Smooth muscle cell (in vitro differentiated cells): ENCODE measurements around the gene C10orf105. TPM values are rescaled to one million over a fixed set of nuclear protein-coding genes. Genes with fewer than 3 reads are reported as not detected.

Experiments used
- DNase-seq: peaks from one replicate; lab custom pipeline; 2025; ENCODE audit not compliant: unreplicated experiment; lab: John Stamatoyannopoulos, UW
- H2AFZ ChIP-seq: fragments of 200-600 bp; sonication (generic); 2 replicates; pipeline ENCODE4 v1.6.0; 2016; ENCODE audit warnings: antibody characterized with exemption, low read depth, mild to moderate bottlenecking
- H3F3A ChIP-seq: fragments of 200-600 bp; sonication (generic); 2 replicates; pipeline ENCODE4 v1.6.0; 2017; ENCODE audit warnings: antibody characterized with exemption, low read depth
- H3K27ac ChIP-seq: fragments of 200-600 bp; sonication (generic); 2 replicates; pipeline ENCODE4 v1.5.1; 2016; ENCODE audit warnings: low read depth, mild to moderate bottlenecking
- H3K27me3 ChIP-seq: fragments of 200-600 bp; sonication (generic); 2 replicates; pipeline ENCODE4 v1.6.1; 2016; ENCODE audit warnings: low read depth, mild to moderate bottlenecking
- H3K36me3 ChIP-seq: fragments of 200-600 bp; sonication (generic); 2 replicates; pipeline ENCODE4 v1.5.1; 2016; ENCODE audit warnings: low read depth
- H3K4me1 ChIP-seq: fragments of 200-600 bp; sonication (generic); 2 replicates; pipeline ENCODE4 v1.5.1; 2016; ENCODE audit warnings: low read depth
- H3K4me2 ChIP-seq: fragments of 200-600 bp; sonication (generic); 2 replicates; pipeline ENCODE4 v1.6.0; 2016; ENCODE audit warnings: mild to moderate bottlenecking
- H3K4me3 ChIP-seq: fragments of 200-600 bp; sonication (generic); 2 replicates; pipeline ENCODE4 v1.5.1; 2016; ENCODE audit warnings: mild to moderate bottlenecking
- H3K79me2 ChIP-seq: fragments of 200-600 bp; sonication (generic); 2 replicates; pipeline ENCODE4 v1.6.0; 2016; ENCODE audit warnings: low read depth, mild to moderate bottlenecking
- H3K9ac ChIP-seq: fragments of 200-600 bp; sonication (generic); 2 replicates; pipeline ENCODE4 v1.6.0; 2016; ENCODE audit warnings: low read depth
- H3K9me3 ChIP-seq: fragments of 200-600 bp; sonication (generic); replicated peaks from 2 replicates; pipeline ENCODE4 v1.5.1; 2016; ENCODE audit warnings: low read depth
- H4K20me1 ChIP-seq: fragments of 200-600 bp; sonication (generic); 2 replicates; pipeline ENCODE4 v1.6.0; 2016; ENCODE audit warnings: low read depth
- WGBS: methylation state at CpG from one replicate; pipeline ENCODE4 v1.1.7; 2016; ENCODE audit warnings: low lambda C conversion rate; 5-methylcytosine and 5-hydroxymethylcytosine counted together
- polyA plus RNA-seq: library from polyadenylated mRNA; unstranded; fragments of >200 nt; fragmentation: Nextera tagmentation; extraction: Ambion mirVana; gene quantifications from 2 replicates; pipeline ENCODE4 v1.2.1, GENCODE V29; 2016
- total RNA-seq: library from RNA; depleted of rRNA; stranded (reverse); fragments of >200 nt; gene quantifications from 2 replicates; pipeline ENCODE4 v1.2.3, GENCODE V29; 2014
- TF ChIP-seq, protein P1 (sequence below): fragments of 200-600 bp; sonication (generic); IDR thresholded peaks from 2 replicates; pipeline ENCODE4 v1.5.1; 2017; ENCODE audit warnings: borderline replicate concordance, mild to moderate bottlenecking, antibody characterized with exemption; ENCODE audit not compliant: insufficient read depth, poor library complexity, severe bottlenecking

The C10orf105 gene
- total and polyA plus RNA-seq, 2 experiments from 2014 or later: 0.09 TPM; not detected in 1

DNA sequence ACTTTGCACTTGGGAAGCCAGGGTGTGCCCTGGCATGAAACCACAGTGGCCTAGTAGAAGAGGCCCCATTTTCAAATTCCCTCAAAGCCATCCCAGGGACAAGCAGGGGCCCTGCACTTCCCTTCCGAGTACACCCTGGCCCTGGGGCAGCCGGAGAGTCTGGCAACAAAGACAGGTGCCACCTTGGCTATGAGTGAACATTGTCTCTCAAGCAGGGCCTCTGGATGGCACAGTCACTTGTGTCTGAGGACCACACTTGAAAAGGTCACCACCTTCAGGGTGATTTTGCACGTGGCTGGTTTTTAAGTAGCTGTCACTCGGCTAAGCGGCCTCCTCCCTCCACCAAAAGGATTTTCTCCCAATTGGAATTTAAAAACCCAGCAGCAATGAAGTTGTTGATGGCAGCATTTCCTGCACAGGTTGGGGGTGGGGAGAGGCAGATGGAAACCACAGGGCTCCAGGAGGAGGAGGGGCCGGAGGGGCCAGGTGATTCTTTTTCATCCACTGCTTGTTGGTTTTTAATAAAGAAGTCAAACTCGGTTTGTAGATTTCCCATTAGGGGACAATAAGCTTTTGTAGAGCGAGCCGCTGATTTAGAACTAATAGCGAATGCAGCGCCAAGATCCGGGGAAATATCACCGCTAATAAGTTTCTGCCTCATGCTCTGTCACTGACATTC is 33.9 kb downstream of the C10orf105 start:
- Histone ChIP-seq H3K9ac (no peak overlapping the region), H3K79me2 (no peaks in the 10 kb centered on the region), H4K20me1 (no peaks in the 10 kb centered on the region), H3K27me3 (peaks cover 24% of the 10 kb centered on the region), H3K27ac (no peak overlapping the region), H3K36me3 (no peaks in the 10 kb centered on the region), H3K4me1 (peaks cover 9% of the 10 kb centered on the region), H3K9me3 (no peaks in the 10 kb centered on the region), H3K4me3 (no peak overlapping the region), H3F3A (no peaks in the 10 kb centered on the region), H3K4me2 (no peak overlapping the region), H2AFZ (no peak overlapping the region)
- no peak for DNase-seq
- TF ChIP-seq, protein P1, sequence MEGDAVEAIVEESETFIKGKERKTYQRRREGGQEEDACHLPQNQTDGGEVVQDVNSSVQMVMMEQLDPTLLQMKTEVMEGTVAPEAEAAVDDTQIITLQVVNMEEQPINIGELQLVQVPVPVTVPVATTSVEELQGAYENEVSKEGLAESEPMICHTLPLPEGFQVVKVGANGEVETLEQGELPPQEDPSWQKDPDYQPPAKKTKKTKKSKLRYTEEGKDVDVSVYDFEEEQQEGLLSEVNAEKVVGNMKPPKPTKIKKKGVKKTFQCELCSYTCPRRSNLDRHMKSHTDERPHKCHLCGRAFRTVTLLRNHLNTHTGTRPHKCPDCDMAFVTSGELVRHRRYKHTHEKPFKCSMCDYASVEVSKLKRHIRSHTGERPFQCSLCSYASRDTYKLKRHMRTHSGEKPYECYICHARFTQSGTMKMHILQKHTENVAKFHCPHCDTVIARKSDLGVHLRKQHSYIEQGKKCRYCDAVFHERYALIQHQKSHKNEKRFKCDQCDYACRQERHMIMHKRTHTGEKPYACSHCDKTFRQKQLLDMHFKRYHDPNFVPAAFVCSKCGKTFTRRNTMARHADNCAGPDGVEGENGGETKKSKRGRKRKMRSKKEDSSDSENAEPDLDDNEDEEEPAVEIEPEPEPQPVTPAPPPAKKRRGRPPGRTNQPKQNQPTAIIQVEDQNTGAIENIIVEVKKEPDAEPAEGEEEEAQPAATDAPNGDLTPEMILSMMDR: no peak
- WGBS: 79% methylated on average over 13 of the region's 13 CpGs

DNA sequence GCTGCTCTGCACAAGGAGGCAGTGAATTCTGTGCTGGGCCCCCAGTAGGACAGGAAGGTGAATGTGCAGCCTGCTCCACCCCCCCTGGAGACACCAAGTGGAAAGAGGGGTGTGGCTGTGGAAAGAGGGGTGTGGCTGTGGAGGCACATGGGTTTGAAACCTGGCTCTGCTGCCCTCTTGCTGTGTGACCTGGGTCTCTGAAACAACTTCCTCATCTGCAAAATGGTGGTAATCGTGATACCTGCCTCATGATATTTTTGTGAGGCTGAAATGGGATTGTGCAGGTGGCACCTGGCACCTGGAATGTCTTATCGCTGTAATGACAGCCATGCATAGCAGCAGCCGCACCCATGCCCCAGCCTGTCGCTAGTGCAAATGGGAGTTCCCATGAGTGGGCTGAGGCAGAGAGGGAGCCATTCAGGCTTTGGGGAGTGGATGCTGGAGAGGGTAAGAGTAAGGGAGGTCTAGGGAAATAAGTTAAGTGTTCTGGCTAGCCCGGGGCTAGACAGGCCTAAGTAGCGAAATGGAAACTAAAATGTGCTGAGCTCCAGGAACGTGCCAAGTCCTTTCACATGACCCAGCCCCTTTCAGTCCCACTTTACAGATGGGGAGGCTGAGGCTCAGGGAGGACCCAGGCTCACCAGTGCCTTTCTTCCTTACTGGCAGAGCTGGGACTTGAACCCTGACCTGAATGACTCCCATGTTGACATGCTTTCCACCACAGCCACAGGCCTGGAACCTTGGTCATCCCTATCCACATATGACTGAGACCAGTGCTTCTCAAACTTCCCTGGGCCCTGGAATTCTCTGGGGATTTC is 35.0 kb downstream of the C10orf105 start:
- Histone ChIP-seq H2AFZ (no peak overlapping the region), H3K4me2 (no peak overlapping the region)

DNA sequence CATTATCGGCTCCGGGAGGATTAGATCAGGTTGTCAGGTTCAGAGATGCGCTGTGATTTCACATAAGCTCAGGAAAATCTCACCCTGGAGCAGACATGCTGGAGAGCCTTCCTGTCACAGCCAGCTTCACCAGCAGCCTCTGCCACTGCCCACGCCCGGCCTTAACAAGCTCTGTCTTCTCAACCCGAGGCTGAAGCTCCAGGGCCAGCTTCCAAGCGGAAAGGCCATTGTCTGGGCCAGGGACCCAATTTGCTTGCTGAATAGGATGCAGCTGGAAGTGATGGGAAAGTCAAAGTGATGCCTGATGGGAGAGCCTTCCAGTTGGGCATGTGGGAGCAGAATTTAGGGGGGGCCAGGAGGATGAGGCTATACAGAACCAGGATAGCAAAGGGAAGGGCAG is 36.3 kb downstream of the C10orf105 start:
- Histone ChIP-seq H3K4me2 (no peak overlapping the region), H3K9me3 (no peaks in the 10 kb centered on the region), H3F3A (no peaks in the 10 kb centered on the region), H3K4me3 (no peak overlapping the region), H3K9ac (no peak overlapping the region), H3K36me3 (no peaks in the 10 kb centered on the region), H3K27ac (no peak overlapping the region), H3K27me3 (peaks cover 24% of the 10 kb centered on the region), H3K4me1 (peaks cover 9% of the 10 kb centered on the region), H4K20me1 (no peaks in the 10 kb centered on the region), H2AFZ (no peak overlapping the region), H3K79me2 (no peaks in the 10 kb centered on the region)
- WGBS: 82% methylated on average over 7 of the region's 7 CpGs
- TF ChIP-seq, protein P1: no peak
- DNase-seq: no peak

More for the DNA sequence above, 35.0 kb downstream of the C10orf105 start:
- Histone ChIP-seq H3K79me2 (no peaks in the 10 kb centered on the region), H3K4me3 (no peak overlapping the region), H3K4me1 (peaks cover 9% of the 10 kb centered on the region), H3K27ac (no peak overlapping the region), H4K20me1 (no peaks in the 10 kb centered on the region), H3K27me3 (peaks cover 24% of the 10 kb centered on the region), H3F3A (no peaks in the 10 kb centered on the region), H3K9ac (no peak overlapping the region), H3K9me3 (no peaks in the 10 kb centered on the region), H3K36me3 (no peaks in the 10 kb centered on the region)
- DNase-seq: no peak
- TF ChIP-seq, protein P1: no peak
- WGBS: 86% methylated on average over 5 of the region's 7 CpGs
